ENCODE data around the gene OXA1L.
"Not testable (repeated sequence)": the region's sequence is repeated elsewhere in the genome, so short reads cannot be mapped to it uniquely, and the experiment has no call there.

OXA1L gene

DNA sequence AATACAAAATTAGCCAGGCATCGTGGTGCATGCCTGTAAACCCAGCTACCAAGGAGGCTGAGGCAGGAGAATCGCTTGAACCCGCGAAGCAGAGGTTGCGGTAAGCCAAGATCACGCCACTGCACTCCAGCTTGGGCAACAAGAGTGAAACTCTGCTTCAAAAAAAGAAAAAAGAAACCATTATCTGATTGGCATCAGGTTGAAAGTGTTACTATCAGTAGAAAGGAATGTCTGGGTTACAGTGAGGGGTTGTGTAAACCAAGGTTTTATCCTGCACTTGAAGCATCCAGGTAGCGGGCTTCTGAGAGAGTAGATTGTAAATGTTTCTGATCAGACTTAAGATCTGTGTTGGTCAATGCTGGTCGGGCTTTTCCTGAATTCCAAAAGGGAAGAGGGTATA lies 14.1 kb upstream of the OXA1L start:
- no peak for TF ChIP-seq CTCF (IDR thresholded peaks at IDR 0.05; ENCODE audit: low read depth, low read length)
- no peak overlapping the region for H3K4me3 ChIP-seq (ENCODE audit: low read depth, low read length)

- H3K4me3 ChIP-seq (ENCODE audit: low read depth, low read length): no peak overlapping the region
Observed at GRCh38 chr14:22753586-22753985, 12.9 kb upstream of the OXA1L start.

GRCh38 chr14:22757972-22758650 lies 8.4 kb upstream of the OXA1L start:
- H3K4me3 ChIP-seq (ENCODE audit: low read depth, low read length): not testable (repeated sequence)

More at GRCh38 chr14:22753586-22753985, 12.9 kb upstream of the OXA1L start:
- no peak for TF ChIP-seq CTCF (IDR thresholded peaks at IDR 0.05; ENCODE audit: low read depth, low read length)

GRCh38 chr14:22761734-22762133 lies 4.8 kb upstream of the OXA1L start:
- TF ChIP-seq CTCF (IDR thresholded peaks at IDR 0.05; ENCODE audit: low read depth, low read length): no peak
- no peak overlapping the region for H3K4me3 ChIP-seq (ENCODE audit: low read depth, low read length)

DNA sequence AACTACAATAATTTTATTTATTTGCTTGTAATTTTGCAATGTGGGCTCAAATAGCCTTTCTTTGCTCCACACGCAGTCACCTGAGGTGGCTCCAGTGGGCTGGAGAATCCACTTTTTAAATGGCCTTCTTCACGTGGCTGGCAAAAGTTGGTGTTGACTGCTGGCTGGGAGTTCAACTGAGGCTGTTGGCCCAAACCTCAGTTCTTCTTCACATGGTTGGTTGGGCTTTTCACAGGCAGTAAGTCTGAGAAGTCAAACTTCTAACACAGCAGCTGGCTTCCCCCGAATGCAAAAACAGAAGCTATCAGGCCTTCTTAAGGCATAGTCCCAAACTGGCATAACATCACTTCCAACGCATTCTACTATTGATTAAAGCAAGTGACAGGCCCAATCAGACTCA lies 2.1 kb upstream of the OXA1L start:
- no peak overlapping the region for H3K4me3 ChIP-seq (ENCODE audit: low read depth, low read length)
- no peak for TF ChIP-seq CTCF (IDR thresholded peaks at IDR 0.05; ENCODE audit: low read depth, low read length)

DNA sequence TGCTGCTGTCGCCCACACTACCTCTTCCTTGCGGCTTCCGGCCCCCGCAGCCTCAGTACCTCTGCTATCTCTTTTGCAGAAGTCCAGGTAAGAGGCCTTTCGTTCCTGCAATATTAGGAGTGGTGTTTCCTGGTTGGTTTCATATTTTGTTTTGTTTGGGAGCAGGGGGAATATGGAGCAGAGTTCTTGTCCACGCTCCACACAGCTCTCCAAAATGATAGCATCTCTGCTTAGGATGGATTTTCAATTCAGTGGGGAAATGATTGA lies 768 bp downstream of the OXA1L start:
- TF ChIP-seq CTCF (IDR thresholded peaks at IDR 0.05; ENCODE audit: low read depth, low read length): no peak
- peak overlapping the region; percentile 85 for H3K4me3 ChIP-seq (ENCODE audit: low read depth, low read length)

DNA sequence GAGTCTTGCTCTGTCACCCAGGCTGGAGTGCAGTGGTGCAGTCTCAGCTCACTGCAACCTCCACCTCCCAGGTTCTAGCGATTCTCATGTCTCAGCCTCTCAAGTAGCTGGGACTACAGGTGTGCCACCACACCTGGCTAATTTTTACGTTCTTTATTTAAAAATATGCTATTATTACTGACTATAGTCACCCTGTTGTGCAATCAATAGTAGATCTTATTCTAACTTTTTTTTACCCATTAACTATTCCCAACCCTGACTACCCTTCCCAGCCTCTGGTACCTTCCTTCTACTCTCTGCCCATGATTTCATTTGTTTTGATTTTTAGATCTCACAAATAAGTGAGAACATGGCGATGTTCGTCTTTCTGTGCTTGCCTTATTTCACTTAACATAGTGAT lies 2.5 kb downstream of the OXA1L start:
- no peak for TF ChIP-seq CTCF (IDR thresholded peaks at IDR 0.05; ENCODE audit: low read depth, low read length)
- no peak overlapping the region for H3K4me3 ChIP-seq (ENCODE audit: low read depth, low read length)

GRCh38 chr14:22769369-22769768 lies 2.9 kb downstream of the OXA1L start:
- TF ChIP-seq CTCF (IDR thresholded peaks at IDR 0.05; ENCODE audit: low read depth, low read length): no peak
- H3K4me3 ChIP-seq (ENCODE audit: low read depth, low read length): no peak overlapping the region
